Panc1 (cell line): ENCODE measurements around the gene DPAGT1. TPM values are rescaled to one million over a fixed set of nuclear protein-coding genes. Genes with fewer than 3 reads are reported as not detected.

Source experiments
- ATAC-seq: fragments of 200-7000 bp; cut with Tn5 transposase; 2 replicates; pipeline ENCODE4 v1.9.1; 2020; ENCODE audit warnings: mild to moderate bottlenecking, moderate library complexity
- BruUV-seq: library from RNA; stranded (reverse); fragments of 400-500 nt; replicated peaks from 2 replicates; lab custom pipeline; 2021; lab: Mats Ljungman, UMichigan
- CTCF ChIA-PET: fragments of 300-600 bp; sonication (Branson Sonifier 250); formaldehyde crosslinking; loops from one replicate; lab custom pipeline; 2022; ENCODE audit warnings: antibody characterized with exemption; lab: Charles Lee
- POLR2A ChIA-PET: fragments of 300-600 bp; sonication (Branson Sonifier 250); formaldehyde crosslinking; loops from one replicate; lab custom pipeline; 2022; ENCODE audit warnings: antibody characterized with exemption; lab: Charles Lee
- DNase-seq: peaks from one replicate; pipeline ENCODE4 v3.0.0-alpha.2; 2010; ENCODE audit warnings: low read depth, low spot score
- H3K27ac ChIP-seq: 2 replicates; pipeline ENCODE4 v1.5.1; 2011; ENCODE audit warnings: mild to moderate bottlenecking, low read length, inconsistent platforms
- H3K27me3 ChIP-seq: fragments of 200-500 bp; sonication (Bioruptor generic); 2 replicates; pipeline ENCODE4 v1.6.0; 2014; ENCODE audit warnings: low read length, inconsistent platforms; ENCODE audit not compliant: control insufficient read depth, insufficient read depth
- H3K36me3 ChIP-seq: fragments of 200-500 bp; sonication (Bioruptor generic); 2 replicates; pipeline ENCODE4 v1.5.1; 2014; ENCODE audit warnings: inconsistent platforms, mild to moderate bottlenecking, low read length, moderate library complexity; ENCODE audit not compliant: control insufficient read depth, insufficient read depth
- H3K4me1 ChIP-seq: 2 replicates; pipeline ENCODE4 v1.5.1; 2011; ENCODE audit warnings: inconsistent platforms, mild to moderate bottlenecking, low read length, moderate library complexity; ENCODE audit not compliant: control insufficient read depth, insufficient read depth
- H3K4me3 ChIP-seq, 2 experiments: 2 replicates each; pipeline ENCODE4 v1.5.1; 2011 to 2012; ENCODE audit warnings: low read depth in 2 of 2, low read length in 2 of 2, mild to moderate bottlenecking in 2 of 2, inconsistent platforms in 1 of 2, moderate library complexity in 1 of 2
- H3K9me3 ChIP-seq: fragments of 200-500 bp; sonication (Bioruptor generic); 2 replicates; pipeline ENCODE4 v1.5.1; 2014; ENCODE audit warnings: low read depth, mild to moderate bottlenecking, inconsistent platforms, low read length, moderate library complexity; ENCODE audit not compliant: control insufficient read depth, insufficient read depth
- CTCF ChIP-seq: fragments of 450-650 bp; IDR thresholded peaks from 2 replicates; pipeline ENCODE4 v1.5.1; 2017; ENCODE audit warnings: mild to moderate bottlenecking
- POLR2AphosphoS5 ChIP-seq: IDR thresholded peaks from 2 replicates; pipeline ENCODE4 v1.6.1; 2012; ENCODE audit warnings: mild to moderate bottlenecking, low read depth, low read length, moderate library complexity
- REST ChIP-seq, 2 experiments: IDR thresholded peaks; 2 replicates each; pipeline ENCODE4 v1.6.1; 2011 to 2012; ENCODE audit warnings: low read depth in 2 of 2, control low read depth in 1 of 2, low read length in 1 of 2, mild to moderate bottlenecking in 1 of 2, moderate library complexity in 1 of 2; ENCODE audit not compliant: insufficient read depth in 1 of 2
- SIN3A ChIP-seq: IDR thresholded peaks from 2 replicates; pipeline ENCODE4 v1.6.1; 2012; ENCODE audit warnings: low read depth, mild to moderate bottlenecking, low read length, moderate library complexity, borderline replicate concordance; ENCODE audit not compliant: insufficient read depth
- TCF7L2 ChIP-seq: IDR thresholded peaks from 2 replicates; pipeline ENCODE4 v1.6.1; 2011; ENCODE audit warnings: mild to moderate bottlenecking, low read depth, low read length, inconsistent platforms
- in situ Hi-C: cut with HindIII; loops from 2 replicates; pipeline ENCODE4 v1.10.0; 2016; ENCODE audit warnings: low sequenced_read_pairs, low pct_unique_long_range_greater_than_20kb
- intact Hi-C: fragments of 100-400 bp; cut with micrococcal nuclease; formaldehyde crosslinking; loops from one replicate; pipeline ENCODE4 v1.10.0; 2022; ENCODE audit not compliant: unreplicated experiment
- total RNA-seq: library from RNA; stranded (reverse); gene quantifications from one replicate; pipeline ENCODE4 v1.2.1, GENCODE V29; 2021; ENCODE audit not compliant: unreplicated experiment

Gene DPAGT1
- total RNA-seq, 1 experiment from 2014 or later: 72.1 TPM

GRCh38 chr11:119108857-119109221 lies 7.2 kb upstream of the DPAGT1 start:
- ATAC-seq: no peak
- Histone ChIP-seq H3K4me1 (peaks cover 21% of the 10 kb centered on the region), H3K36me3 (no peaks in the 10 kb centered on the region), H3K9me3 (no peaks in the 10 kb centered on the region), H3K27ac (no peak overlapping the region), H3K27me3 (no peaks in the 10 kb centered on the region), H3K4me3 (peak overlapping the region in 1 of 2 experiments; percentile 92; a peak in 2 of 4 replicates)
- in situ Hi-C loops (no loop called here), intact Hi-C loops (no loop called here)
- ChIA-PET CTCF (interaction anchor here (0.6 to 1.4 kb wide), 4 partner anchors 10 to 26 kb away, joined by 3 to 4 read pairs (median 3); partner anchors contain the start of gene HINFP), POLR2A (interaction anchor here (0.5 kb wide), 1 partner anchor 60 kb away, joined by 3 read pairs; the partner anchor contains the start of gene NLRX1)
- no peak for TF ChIP-seq TCF7L2
- TF ChIP-seq SIN3A: no peak
- TF ChIP-seq POLR2AphosphoS5: no peak
- no peak for TF ChIP-seq REST (IDR thresholded peaks at IDR 0.05; ENCODE audit: insufficient read depth in 1 of 2, low read depth in 2 of 2, low read length in 1 of 2)
- TF ChIP-seq CTCF: no peak
- BruUV-seq: no TSS peak
- DNase-seq: no peak

- BruUV-seq: no TSS peak
- no peak for DNase-seq
- ATAC-seq: peak; percentile 14; the same call in 1 of the 2 replicates
- Histone ChIP-seq H3K4me3 (peak overlapping the region; percentile 75 to 92), H3K4me1 (peaks cover 24% of the 10 kb centered on the region), H3K9me3 (no peaks in the 10 kb centered on the region), H3K27ac (peak overlapping the region; percentile 49), H3K27me3 (no peaks in the 10 kb centered on the region), H3K36me3 (no peaks in the 10 kb centered on the region)
- intact Hi-C loops: no loop called here
- in situ Hi-C loops: no loop called here
- ChIA-PET POLR2A (interaction anchor here (0.5 to 0.6 kb wide), 2 partner anchors 12 to 60 kb away, joined by 3 to 13 read pairs; partner anchors contain the start of gene NLRX1), CTCF (interaction anchor here (0.6 to 0.9 kb wide), 2 partner anchors 10 to 25 kb away, joined by 3 to 4 read pairs; no protein-coding TSS in a partner anchor)
- TF ChIP-seq REST (IDR thresholded peaks at IDR 0.05; ENCODE audit: insufficient read depth in 1 of 2, low read depth in 2 of 2, low read length in 1 of 2): no peak
- TF ChIP-seq POLR2AphosphoS5: no peak
- no peak for TF ChIP-seq CTCF
- no peak for TF ChIP-seq TCF7L2
- no peak for TF ChIP-seq SIN3A
Measured at GRCh38 chr11:119108146-119108856, 6.6 kb upstream of the DPAGT1 start.
